ENCODE data around the gene TTC28. TPM values are rescaled to one million over a fixed set of nuclear protein-coding genes. Genes with fewer than 3 reads are reported as not detected.
"Not testable (repeated sequence)": the region's sequence is repeated elsewhere in the genome, so short reads cannot be mapped to it uniquely, and the experiment has no call there.

Gene TTC28
- total and polyA plus RNA-seq, 8 donors, result 31.1 to 44.2 (median 41.4) TPM

GRCh38 chr22:28093711-28094110, 585.9 kb downstream of the TTC28 start:
- TF ChIP-seq CTCF (IDR thresholded peaks at IDR 0.05), result no peak
- ATAC-seq (no peak), DNase-seq (peak in 2 of 4 donors; percentile 49 to 59)
- no peaks in the 10 kb centered on the region for H3K9me3 ChIP-seq
- no peak overlapping the region for H3K27ac ChIP-seq
- no peaks in the 10 kb centered on the region for H3K4me1 ChIP-seq
- intact Hi-C loops (cut with DNase I), result no loop called here
- H3K36me3 ChIP-seq, result peaks cover 0 to 8% of the 10 kb centered on the region in 2 donors
- H3K4me3 ChIP-seq, result no peak overlapping the region
- no peaks in the 10 kb centered on the region for H3K27me3 ChIP-seq

- TF ChIP-seq CTCF (IDR thresholded peaks at IDR 0.05), result no peak
- Histone ChIP-seq H3K36me3 (no peaks in the 10 kb centered on the region), H3K4me1 (no peaks in the 10 kb centered on the region), H3K9me3 (no peaks in the 10 kb centered on the region), H3K27me3 (no peaks in the 10 kb centered on the region), H3K27ac (no peak overlapping the region), H3K4me3 (no peak overlapping the region)
- intact Hi-C loops (cut with DNase I), result no loop called here
- DNase-seq (no peak), ATAC-seq (no peak)
Observed at GRCh38 chr22:28091486-28091885, 588.2 kb downstream of the TTC28 start.

GRCh38 chr22:28089541-28089940, 590.1 kb downstream of the TTC28 start:
- intact Hi-C loops (cut with DNase I); ATAC-seq; H3K27me3 ChIP-seq; H3K4me3 ChIP-seq; H3K36me3 ChIP-seq; H3K27ac ChIP-seq; H3K4me1 ChIP-seq; DNase-seq; H3K9me3 ChIP-seq: not testable (repeated sequence)

- no peaks in the 10 kb centered on the region for H3K27me3 ChIP-seq
- peaks cover 7 to 12% of the 10 kb centered on the region in 2 donors for H3K4me1 ChIP-seq
- H3K36me3 ChIP-seq, result no peaks in the 10 kb centered on the region
- H3K4me3 ChIP-seq, result no peak overlapping the region
- ATAC-seq, result no peak
- H3K27ac ChIP-seq, result no peak overlapping the region
- no peaks in the 10 kb centered on the region for H3K9me3 ChIP-seq
- intact Hi-C loops (cut with DNase I), result no loop called here
- no peak for TF ChIP-seq CTCF (IDR thresholded peaks at IDR 0.05)
- DNase-seq, result no peak
Observed at GRCh38 chr22:28077166-28077565, 602.5 kb downstream of the TTC28 start.

- Histone ChIP-seq H3K4me1 (peaks cover 7 to 12% of the 10 kb centered on the region in 2 donors), H3K9me3 (no peaks in the 10 kb centered on the region), H3K4me3 (no peak overlapping the region), H3K27me3 (no peaks in the 10 kb centered on the region), H3K27ac (peak overlapping the region; percentile 26 to 46), H3K36me3 (no peaks in the 10 kb centered on the region)
- peak in 2 of 4 donors; percentile 35 to 55 for DNase-seq
- peak; percentile 92 for ATAC-seq
- no peak for TF ChIP-seq CTCF (IDR thresholded peaks at IDR 0.05)
- intact Hi-C loops (cut with DNase I), result no loop called here
Observed at GRCh38 chr22:28075358-28075981, 604.2 kb downstream of the TTC28 start.

- no peaks in the 10 kb centered on the region for H3K9me3 ChIP-seq
- DNase-seq (no peak), ATAC-seq (no peak)
- peaks cover 7 to 12% of the 10 kb centered on the region in 2 donors for H3K4me1 ChIP-seq
- H3K36me3 ChIP-seq, result no peaks in the 10 kb centered on the region
- H3K4me3 ChIP-seq, result no peak overlapping the region
- no peak overlapping the region for H3K27ac ChIP-seq
- no peaks in the 10 kb centered on the region for H3K27me3 ChIP-seq
- intact Hi-C loops (cut with DNase I), result no loop called here
- TF ChIP-seq CTCF (IDR thresholded peaks at IDR 0.05), result no peak
Observed at GRCh38 chr22:28074526-28074925, 605.1 kb downstream of the TTC28 start.

Data from left lung (tissue), 10 donors.